ENCODE data around the gene TGFB1I1.

DNA sequence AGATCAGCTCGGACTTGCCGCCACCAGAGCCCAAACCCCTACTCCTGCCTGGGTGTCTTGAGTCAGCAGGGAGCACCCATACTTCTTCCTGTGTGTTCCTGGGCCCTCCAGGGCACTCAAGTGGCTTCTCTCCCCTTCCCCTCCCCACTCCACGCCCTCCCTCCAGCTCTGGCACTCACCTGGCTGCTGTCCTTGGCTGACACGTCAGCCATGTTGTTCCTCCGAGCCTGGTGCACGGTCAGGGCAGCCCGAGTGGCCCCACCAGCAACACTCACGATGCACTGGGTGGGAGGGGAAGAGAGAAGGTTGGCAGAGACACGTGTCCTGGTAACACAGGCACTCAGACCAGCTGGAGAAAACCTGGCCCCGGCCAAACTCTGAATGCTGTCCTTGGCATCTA is 24.7 kb downstream of the TGFB1I1 start:
- TF ChIP-seq ISL1 (CRISPR knock-in tag; IDR thresholded peaks at IDR 0.05) (no peak), ZNF565 (CRISPR knock-in tag; conservative IDR thresholded peaks at IDR 0.05; ENCODE audit: low read depth) (no peak), TOX (CRISPR knock-in tag; IDR thresholded peaks at IDR 0.05; ENCODE audit: borderline replicate concordance) (no peak), RARB (CRISPR knock-in tag; IDR thresholded peaks at IDR 0.05) (no peak), ARNTL (CRISPR knock-in tag; IDR thresholded peaks at IDR 0.05; ENCODE audit: borderline replicate concordance, low read depth) (no peak), POU6F1 (CRISPR knock-in tag; IDR thresholded peaks at IDR 0.05; ENCODE audit: borderline replicate concordance, low read depth) (no peak), ZNF70 (CRISPR knock-in tag; IDR thresholded peaks at IDR 0.05) (no peak)
- TF ChIP-seq, protein P1, sequence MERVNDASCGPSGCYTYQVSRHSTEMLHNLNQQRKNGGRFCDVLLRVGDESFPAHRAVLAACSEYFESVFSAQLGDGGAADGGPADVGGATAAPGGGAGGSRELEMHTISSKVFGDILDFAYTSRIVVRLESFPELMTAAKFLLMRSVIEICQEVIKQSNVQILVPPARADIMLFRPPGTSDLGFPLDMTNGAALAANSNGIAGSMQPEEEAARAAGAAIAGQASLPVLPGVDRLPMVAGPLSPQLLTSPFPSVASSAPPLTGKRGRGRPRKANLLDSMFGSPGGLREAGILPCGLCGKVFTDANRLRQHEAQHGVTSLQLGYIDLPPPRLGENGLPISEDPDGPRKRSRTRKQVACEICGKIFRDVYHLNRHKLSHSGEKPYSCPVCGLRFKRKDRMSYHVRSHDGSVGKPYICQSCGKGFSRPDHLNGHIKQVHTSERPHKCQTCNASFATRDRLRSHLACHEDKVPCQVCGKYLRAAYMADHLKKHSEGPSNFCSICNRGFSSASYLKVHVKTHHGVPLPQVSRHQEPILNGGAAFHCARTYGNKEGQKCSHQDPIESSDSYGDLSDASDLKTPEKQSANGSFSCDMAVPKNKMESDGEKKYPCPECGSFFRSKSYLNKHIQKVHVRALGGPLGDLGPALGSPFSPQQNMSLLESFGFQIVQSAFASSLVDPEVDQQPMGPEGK (CRISPR knock-in tag; IDR thresholded peaks at IDR 0.05; ENCODE audit: borderline replicate concordance), result no peak
